Tibial nerve (tissue), 4 donors: ENCODE data around the gene BAK1.

Experiments
- EP300 ChIP-seq, 2 donors: sonication (generic); formaldehyde crosslinking; IDR thresholded peaks; one replicate each; pipeline ENCODE4 v1.6.1; 2017; ENCODE audit warnings: antibody characterized with exemption in 2 of 2, mild to moderate bottlenecking in 1 of 2
- POLR2A ChIP-seq, 2 donors: fragments of 450-650 bp; IDR thresholded peaks; one replicate each; pipeline ENCODE4 v1.6.1; 2017; ENCODE audit warnings: antibody characterized with exemption in 2 of 2, mild to moderate bottlenecking in 2 of 2, moderate library complexity in 2 of 2
- TF ChIP-seq, protein P1 (sequence below), 5 experiments: fragments of 200-600 bp in 3 of 5; fragments of 450-650 bp in 2 of 5; sonication (generic) in 3 of 5; IDR thresholded peaks; one replicate each; pipeline ENCODE4 v1.5.1; 2016 to 2019; ENCODE audit warnings: antibody characterized with exemption in 5 of 5, mild to moderate bottlenecking in 3 of 5, moderate library complexity in 2 of 5

DNA sequence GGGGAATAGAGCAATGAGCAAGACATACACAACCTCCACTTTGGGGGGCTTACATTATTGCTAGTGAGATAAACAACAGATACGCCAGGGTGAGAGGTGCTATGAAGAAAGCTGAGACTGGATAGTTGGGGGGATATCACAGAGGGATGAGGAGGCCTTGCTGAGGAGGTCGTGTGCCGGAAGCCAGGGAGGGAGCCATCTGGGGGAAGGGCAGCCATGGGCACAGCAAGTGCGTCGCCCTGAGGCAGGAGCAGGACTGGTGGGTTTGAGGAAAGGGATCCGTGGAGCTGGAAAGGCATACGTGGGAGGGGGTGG, 12.2 kb upstream of the BAK1 start:
- TF ChIP-seq, protein P1, sequence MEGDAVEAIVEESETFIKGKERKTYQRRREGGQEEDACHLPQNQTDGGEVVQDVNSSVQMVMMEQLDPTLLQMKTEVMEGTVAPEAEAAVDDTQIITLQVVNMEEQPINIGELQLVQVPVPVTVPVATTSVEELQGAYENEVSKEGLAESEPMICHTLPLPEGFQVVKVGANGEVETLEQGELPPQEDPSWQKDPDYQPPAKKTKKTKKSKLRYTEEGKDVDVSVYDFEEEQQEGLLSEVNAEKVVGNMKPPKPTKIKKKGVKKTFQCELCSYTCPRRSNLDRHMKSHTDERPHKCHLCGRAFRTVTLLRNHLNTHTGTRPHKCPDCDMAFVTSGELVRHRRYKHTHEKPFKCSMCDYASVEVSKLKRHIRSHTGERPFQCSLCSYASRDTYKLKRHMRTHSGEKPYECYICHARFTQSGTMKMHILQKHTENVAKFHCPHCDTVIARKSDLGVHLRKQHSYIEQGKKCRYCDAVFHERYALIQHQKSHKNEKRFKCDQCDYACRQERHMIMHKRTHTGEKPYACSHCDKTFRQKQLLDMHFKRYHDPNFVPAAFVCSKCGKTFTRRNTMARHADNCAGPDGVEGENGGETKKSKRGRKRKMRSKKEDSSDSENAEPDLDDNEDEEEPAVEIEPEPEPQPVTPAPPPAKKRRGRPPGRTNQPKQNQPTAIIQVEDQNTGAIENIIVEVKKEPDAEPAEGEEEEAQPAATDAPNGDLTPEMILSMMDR (IDR thresholded peaks at IDR 0.05) = no peak
- TF ChIP-seq POLR2A (IDR thresholded peaks at IDR 0.05) (no peak), EP300 (IDR thresholded peaks at IDR 0.05) (no peak)
